22Rv1 (cell line): ENCODE data around the gene COL5A1.

ENCODE experiments used
- H3K27ac ChIP-seq: fragments of 450-650 bp; 2 replicates; pipeline ENCODE4 v1.5.1; 2017
- ZFX ChIP-seq: fragments of 450-650 bp; IDR thresholded peaks from 2 replicates; pipeline ENCODE4 v1.6.1; 2017; ENCODE audit warnings: antibody characterized with exemption, borderline replicate concordance
- TF ChIP-seq, protein P1 (sequence below): fragments of 450-650 bp; IDR thresholded peaks from 2 replicates; pipeline ENCODE4 v1.5.1; 2017; ENCODE audit warnings: mild to moderate bottlenecking

Gene COL5A1

GRCh38 chr9:134637241-134637640 lies 4.4 kb upstream of the COL5A1 start:
- no peak overlapping the region for H3K27ac ChIP-seq

DNA sequence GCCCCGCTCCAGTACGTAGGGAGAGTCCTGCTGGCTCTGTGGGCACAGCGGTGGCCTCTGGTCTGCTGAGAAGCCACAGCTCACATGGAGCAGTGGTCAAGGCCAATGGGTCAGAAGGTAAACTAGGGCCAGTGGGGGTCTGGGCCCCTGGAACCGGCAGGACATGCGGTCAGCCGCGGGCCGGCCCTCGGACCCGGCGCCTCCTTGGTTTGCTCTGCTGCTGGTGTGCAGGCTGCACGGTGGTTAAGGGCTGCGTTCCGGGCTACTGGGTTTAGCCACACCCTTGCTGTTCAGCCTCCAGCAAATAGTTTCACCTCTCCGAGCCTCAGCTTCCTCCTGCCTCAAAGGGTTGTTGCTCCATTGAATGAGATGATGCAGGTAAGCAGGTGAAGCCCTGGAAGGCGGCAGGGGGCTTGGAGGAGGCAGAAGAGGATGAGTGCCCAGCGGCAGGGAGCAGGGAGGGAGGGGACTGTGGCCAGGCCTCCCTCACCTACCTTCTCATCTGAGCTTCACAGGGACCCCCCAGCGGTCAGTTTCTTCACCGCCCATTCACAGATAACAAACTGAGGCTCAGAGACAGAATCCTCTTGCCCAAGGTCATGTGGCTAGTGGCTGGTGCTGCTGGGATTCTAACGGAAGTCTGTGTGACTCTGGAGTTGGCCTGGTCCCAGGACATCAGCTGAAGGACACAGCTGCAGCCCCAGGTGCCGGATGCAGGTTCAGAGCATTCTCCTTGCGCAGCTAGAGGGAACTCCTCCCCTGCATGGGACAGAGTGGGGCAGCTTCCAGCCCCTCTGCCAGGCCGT lies 3.7 kb upstream of the COL5A1 start:
- TF ChIP-seq ZFX = no peak
- TF ChIP-seq, protein P1, sequence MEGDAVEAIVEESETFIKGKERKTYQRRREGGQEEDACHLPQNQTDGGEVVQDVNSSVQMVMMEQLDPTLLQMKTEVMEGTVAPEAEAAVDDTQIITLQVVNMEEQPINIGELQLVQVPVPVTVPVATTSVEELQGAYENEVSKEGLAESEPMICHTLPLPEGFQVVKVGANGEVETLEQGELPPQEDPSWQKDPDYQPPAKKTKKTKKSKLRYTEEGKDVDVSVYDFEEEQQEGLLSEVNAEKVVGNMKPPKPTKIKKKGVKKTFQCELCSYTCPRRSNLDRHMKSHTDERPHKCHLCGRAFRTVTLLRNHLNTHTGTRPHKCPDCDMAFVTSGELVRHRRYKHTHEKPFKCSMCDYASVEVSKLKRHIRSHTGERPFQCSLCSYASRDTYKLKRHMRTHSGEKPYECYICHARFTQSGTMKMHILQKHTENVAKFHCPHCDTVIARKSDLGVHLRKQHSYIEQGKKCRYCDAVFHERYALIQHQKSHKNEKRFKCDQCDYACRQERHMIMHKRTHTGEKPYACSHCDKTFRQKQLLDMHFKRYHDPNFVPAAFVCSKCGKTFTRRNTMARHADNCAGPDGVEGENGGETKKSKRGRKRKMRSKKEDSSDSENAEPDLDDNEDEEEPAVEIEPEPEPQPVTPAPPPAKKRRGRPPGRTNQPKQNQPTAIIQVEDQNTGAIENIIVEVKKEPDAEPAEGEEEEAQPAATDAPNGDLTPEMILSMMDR = no peak
- H3K27ac ChIP-seq = no peak overlapping the region

More at GRCh38 chr9:134637241-134637640, 4.4 kb upstream of the COL5A1 start:
- TF ChIP-seq ZFX = no peak
- TF ChIP-seq, protein P1 = no peak

- H3K27ac ChIP-seq = no peak overlapping the region
- TF ChIP-seq, protein P1 = no peak
- TF ChIP-seq ZFX = no peak
Observed at GRCh38 chr9:134638502-134639090, 3.0 kb upstream of the COL5A1 start.

GRCh38 chr9:134639994-134640393 lies 1.6 kb upstream of the COL5A1 start:
- no peak overlapping the region for H3K27ac ChIP-seq
- TF ChIP-seq, protein P1 = no peak
- TF ChIP-seq ZFX = no peak

- H3K27ac ChIP-seq = no peak overlapping the region
Observed at GRCh38 chr9:134640506-134641172, 964 bp upstream of the COL5A1 start.

DNA sequence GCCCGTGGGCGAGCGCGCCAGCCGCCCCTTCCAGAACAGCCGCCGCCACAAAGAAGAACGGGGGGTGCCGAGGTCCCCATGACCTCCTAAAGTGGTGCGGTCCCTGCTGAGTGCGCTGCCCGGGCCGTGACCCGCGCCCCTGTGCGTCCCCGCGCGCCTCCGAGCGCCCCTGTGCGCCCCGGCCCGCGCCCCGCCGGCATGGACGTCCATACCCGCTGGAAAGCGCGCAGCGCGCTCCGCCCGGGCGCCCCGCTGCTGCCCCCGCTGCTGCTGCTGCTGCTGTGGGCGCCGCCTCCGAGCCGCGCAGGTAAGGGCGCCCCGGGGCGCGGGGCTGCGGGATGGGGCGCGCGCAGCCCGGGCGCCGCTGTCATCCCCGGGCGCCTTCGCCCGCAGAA lies 384 bp downstream of the COL5A1 start:
- H3K27ac ChIP-seq = no peak overlapping the region

More at GRCh38 chr9:134640506-134641172, 964 bp upstream of the COL5A1 start:
- TF ChIP-seq, protein P1 = no peak
- TF ChIP-seq ZFX = no peak

More for the DNA sequence above, 384 bp downstream of the COL5A1 start:
- TF ChIP-seq ZFX = no peak
- TF ChIP-seq, protein P1 = no peak
